ENCODE measurements around the gene CHRNB1. TPM values are rescaled to one million over a fixed set of nuclear protein-coding genes. Genes with fewer than 3 reads are reported as not detected.

CHRNB1 gene, protein sequence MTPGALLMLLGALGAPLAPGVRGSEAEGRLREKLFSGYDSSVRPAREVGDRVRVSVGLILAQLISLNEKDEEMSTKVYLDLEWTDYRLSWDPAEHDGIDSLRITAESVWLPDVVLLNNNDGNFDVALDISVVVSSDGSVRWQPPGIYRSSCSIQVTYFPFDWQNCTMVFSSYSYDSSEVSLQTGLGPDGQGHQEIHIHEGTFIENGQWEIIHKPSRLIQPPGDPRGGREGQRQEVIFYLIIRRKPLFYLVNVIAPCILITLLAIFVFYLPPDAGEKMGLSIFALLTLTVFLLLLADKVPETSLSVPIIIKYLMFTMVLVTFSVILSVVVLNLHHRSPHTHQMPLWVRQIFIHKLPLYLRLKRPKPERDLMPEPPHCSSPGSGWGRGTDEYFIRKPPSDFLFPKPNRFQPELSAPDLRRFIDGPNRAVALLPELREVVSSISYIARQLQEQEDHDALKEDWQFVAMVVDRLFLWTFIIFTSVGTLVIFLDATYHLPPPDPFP
- polyA plus RNA-seq = 13.8 TPM

DNA sequence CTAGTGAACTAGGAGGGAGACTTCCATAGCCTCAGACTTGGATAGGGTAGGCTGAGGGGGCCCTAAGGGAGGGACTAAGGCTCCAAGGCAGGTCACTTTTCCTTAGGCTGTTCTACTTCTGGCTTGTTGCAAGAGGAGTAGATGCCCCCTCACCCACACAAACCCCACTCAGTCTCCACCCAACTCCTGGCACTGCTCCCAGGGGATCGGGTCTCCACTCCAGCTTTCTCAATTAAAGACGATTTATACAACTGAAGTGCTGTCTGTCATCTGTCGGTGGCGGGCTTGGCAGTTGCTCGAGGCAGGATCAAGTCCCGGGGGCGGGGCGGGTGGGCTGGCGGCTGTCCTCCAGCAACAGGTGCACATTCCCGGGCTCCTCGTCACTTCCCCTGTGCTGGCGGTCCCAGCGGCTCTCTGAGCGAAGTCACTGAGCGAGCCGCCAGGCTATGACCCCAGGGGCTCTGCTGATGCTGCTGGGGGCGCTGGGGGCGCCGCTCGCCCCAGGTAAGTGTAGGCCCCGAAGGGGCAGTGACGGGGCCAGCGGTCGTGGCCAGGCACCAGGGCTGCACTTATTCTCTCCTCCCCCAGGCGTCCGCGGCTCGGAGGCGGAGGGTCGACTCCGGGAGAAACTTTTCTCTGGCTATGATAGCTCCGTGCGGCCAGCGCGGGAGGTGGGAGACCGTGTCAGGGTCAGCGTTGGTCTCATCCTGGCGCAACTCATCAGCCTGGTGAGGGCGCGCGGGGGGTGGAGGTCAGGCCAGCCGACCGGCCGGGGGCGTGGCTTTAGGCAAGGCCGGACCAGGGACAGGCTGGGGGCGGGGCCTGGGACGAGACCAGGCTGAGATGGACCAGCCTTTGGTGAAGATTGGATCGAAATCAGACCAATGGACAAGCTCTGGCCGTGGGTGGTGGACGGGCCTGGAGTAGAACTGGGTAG, at the start of gene CHRNB1:
Gene CHRNB1, plus strand, starts transcription at position 380 of the 937 bp plus-strand sequence. Its CDS starts 67 bp downstream, at position 447.
- peaks cover 0 to 6% (median 1%) of the 10 kb centered on the region in 3 donors for H3K9me3 Mint-ChIP-seq
- H3K27me3 Mint-ChIP-seq = peaks cover 59% of the 10 kb centered on the region
- H3K4me3 Mint-ChIP-seq = peak within 1 kb of the TSS; percentile 58 to 85 (median 76)
- peak within 1 kb of the TSS; percentile 12 to 95 (median 71) for H3K27ac Mint-ChIP-seq
- H3K36me3 Mint-ChIP-seq = peaks cover 4% of the 10 kb centered on the region
- peaks cover 9 to 18% (median 13%) of the 10 kb centered on the region in 3 donors for H3K4me1 Mint-ChIP-seq

DNA sequence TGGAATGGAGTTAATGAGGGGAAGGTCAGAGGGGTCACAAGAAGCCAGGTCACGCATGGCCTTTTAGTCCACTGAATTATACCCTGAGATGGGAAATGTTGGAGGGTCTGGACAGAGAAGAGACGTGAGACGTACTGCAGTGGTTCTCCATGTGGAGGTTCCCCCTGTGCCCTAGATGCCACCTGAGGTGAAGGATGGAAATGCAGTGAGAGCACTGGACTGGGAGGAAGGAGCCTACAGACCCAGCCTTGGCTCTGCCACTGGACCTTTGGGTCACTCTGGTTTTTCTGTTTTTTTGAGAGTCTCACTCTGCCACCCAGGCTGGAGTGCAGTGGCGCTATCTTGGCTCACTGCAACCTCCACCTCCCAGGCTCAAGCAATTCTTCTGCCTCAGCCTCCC, 48.7 kb upstream of the CHRNB1 start:
- Mint-ChIP-seq H3K27me3 (no peaks in the 10 kb centered on the region), H3K4me1 (peaks cover 12% of the 10 kb centered on the region in 3 donors), H3K36me3 (no peaks in the 10 kb centered on the region), H3K4me3 (peak overlapping the region; percentile 32 to 81 (median 63)), H3K9me3 (no peaks in the 10 kb centered on the region), H3K27ac (peak overlapping the region in 2 of 3 donors; percentile 20 to 74)

DNA sequence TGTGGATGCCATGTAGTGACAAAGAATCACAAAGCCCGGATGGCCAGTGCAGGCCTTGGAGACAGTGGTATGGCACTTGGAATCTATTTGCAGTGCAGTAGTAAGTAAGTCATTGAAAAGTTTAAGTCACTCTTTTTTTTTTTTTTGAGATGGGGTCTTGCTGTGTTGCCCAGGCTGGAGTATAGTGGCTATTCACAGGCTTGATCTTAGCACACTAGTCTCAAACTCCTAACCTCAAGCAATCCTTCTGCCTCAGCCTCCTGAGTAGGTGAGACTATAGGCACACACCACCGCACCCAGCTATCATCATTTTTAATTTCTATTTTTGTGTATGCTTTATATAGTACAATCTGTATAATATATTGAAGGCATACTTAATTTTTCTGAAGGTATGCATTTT, 46.2 kb upstream of the CHRNB1 start:
- H3K27ac Mint-ChIP-seq = no peak overlapping the region
- peak overlapping the region in 2 of 4 donors; percentile 32 to 55 for H3K4me3 Mint-ChIP-seq
- H3K36me3 Mint-ChIP-seq = no peaks in the 10 kb centered on the region
- peaks cover 12 to 18% (median 12%) of the 10 kb centered on the region in 3 donors for H3K4me1 Mint-ChIP-seq
- H3K27me3 Mint-ChIP-seq = no peaks in the 10 kb centered on the region
- H3K9me3 Mint-ChIP-seq = no peaks in the 10 kb centered on the region

DNA sequence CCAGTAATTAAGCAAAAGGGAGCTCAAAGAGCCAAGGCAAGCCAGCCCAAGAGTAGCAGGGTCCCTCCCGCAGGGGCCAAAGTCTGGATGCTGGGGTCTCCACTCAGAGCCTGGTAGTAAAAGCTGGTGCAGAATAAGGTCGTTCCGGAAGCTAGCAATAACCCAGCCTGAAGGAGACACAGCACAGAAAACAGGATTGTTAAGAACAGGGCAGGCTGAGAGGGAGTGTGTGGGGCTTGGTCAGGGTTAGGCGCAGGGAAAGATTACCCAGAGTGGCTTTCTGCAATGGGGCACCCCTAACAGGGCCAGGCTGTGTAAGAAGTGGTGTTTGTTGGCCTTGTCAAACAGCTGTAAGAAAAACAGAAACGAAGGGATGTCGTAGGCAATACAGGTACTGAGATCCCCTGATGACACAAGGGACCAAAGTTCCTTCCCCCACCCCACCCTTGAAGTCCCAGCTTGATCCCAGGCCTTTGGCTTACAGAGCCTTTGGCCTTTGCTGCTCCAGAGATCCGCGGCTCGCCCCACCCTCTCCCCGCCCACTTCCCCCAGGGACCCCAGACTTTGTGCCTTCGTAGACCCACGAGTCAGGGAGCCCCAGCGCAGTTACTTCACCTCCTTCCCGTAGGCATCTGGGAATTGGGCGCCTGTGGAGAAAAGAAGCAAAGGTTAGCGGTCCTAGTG, 41.7 kb upstream of the CHRNB1 start:
- H3K36me3 Mint-ChIP-seq = no peaks in the 10 kb centered on the region

DNA sequence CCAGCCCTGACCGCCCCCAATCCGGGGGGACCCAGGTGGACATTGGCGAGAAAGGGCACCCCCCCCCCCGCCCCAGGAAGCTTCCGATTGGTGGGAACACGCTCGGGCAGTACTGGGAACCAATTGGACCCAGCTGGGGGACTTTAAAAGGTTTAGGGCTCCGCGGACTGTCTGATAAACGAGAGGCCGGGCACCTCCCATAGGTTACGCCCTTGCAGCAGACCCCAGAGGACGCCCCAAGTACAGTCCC, 41.2 kb upstream of the CHRNB1 start:
- peak overlapping the region; percentile 95 to 98 (median 97) for H3K4me3 Mint-ChIP-seq
- H3K36me3 Mint-ChIP-seq = no peaks in the 10 kb centered on the region

More for the DNA sequence above, 41.7 kb upstream of the CHRNB1 start:
- Mint-ChIP-seq H3K27ac (peak overlapping the region in 2 of 3 donors; percentile 22 to 95), H3K27me3 (peaks cover 3% of the 10 kb centered on the region), H3K9me3 (no peaks in the 10 kb centered on the region), H3K4me3 (peak overlapping the region; percentile 95 to 98 (median 97)), H3K4me1 (peaks cover 8 to 19% (median 12%) of the 10 kb centered on the region in 3 donors)

DNA sequence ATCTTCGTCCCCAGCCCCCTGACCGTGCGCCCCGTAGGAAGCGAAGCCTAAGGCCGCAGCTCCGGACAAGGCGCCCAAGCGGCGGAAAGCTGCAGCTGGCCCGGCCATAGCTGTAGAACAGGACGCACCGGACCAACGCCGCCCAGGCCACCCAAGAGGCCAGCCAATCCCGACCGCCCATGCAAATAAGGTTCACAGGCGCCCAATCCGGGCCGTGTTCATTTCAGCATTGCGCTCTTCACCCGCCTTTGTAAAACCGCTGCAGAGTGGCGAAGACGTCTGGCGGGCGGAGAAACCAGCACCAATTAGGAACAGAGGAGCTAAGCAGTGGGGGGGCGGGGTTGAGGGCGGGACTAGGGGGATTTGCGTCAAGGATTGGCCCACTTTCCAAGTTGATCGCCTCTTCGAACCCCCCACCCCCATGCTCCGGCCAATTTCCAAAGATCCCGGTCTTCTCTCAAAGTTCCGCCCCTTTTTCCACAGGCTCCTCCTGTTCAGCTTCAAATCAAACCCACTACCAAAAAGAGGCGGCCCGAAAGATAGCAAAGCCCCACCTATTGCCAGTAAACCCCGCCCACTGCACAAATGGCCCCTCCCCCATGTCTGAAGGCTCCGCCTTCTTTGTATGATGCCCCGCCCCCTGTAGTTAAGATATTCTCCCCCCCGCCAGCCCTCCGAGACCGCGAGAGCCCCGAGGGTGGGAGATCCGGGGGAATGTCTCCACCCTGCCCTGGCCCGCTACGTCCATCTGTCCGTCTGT, 40.7 kb upstream of the CHRNB1 start, which contains the start of gene TMEM256:
Gene TMEM256, minus strand, starts transcription at position 121 of the 760 bp plus-strand sequence. Its CDS starts 13 bp downstream, at position 108.
- Mint-ChIP-seq H3K4me3 (peak within 1 kb of the TSS; percentile 95 to 98 (median 97)), H3K36me3 (no peaks in the 10 kb centered on the region), H3K27ac (peak within 1 kb of the TSS; percentile 81 to 95 (median 87)), H3K27me3 (peaks cover 5% of the 10 kb centered on the region), H3K9me3 (no peaks in the 10 kb centered on the region), H3K4me1 (peaks cover 5 to 19% (median 8%) of the 10 kb centered on the region in 3 donors)

More for the DNA sequence above, 41.2 kb upstream of the CHRNB1 start:
- Mint-ChIP-seq H3K4me1 (peaks cover 8 to 19% (median 8%) of the 10 kb centered on the region in 3 donors), H3K27me3 (peaks cover 3% of the 10 kb centered on the region), H3K9me3 (no peaks in the 10 kb centered on the region), H3K27ac (peak overlapping the region in 2 of 3 donors; percentile 87 to 95)

DNA sequence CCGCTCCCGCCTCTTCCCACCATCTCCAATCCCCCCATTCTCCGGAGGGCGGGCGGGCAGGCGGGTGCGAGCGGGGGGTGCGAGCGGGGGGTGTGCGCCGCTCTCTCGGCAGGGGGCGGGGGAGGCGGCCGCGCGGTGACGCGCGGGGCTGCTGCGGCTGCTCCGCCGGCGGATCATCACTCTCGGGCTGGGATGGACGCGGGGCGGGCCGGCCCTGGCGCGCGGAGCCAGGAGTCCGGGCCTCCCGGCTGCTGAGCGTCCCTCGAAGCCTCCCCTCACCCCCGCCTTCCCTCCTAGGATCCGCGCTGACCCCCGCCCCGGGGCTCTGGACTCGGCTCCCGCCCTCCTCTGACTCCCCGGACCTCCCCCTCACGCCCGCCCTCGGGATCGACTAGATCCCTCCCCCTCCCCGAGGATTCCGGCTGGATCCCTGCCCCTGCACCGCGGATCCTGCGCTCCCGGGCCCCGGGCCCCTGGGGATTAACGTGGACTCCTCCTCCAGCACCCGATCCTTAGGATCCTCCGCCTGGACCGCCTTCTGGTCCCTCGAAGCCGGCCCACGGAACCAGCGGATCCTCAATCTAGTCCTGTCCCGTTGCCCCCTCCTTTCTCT, 40.0 kb upstream of the CHRNB1 start:
- H3K36me3 Mint-ChIP-seq = no peaks in the 10 kb centered on the region
- peak overlapping the region; percentile 95 to 98 (median 97) for H3K4me3 Mint-ChIP-seq
- peaks cover 5 to 19% (median 8%) of the 10 kb centered on the region in 3 donors for H3K4me1 Mint-ChIP-seq
- H3K9me3 Mint-ChIP-seq = no peaks in the 10 kb centered on the region
- peaks cover 6% of the 10 kb centered on the region for H3K27me3 Mint-ChIP-seq
- peak overlapping the region; percentile 81 to 95 (median 87) for H3K27ac Mint-ChIP-seq

DNA sequence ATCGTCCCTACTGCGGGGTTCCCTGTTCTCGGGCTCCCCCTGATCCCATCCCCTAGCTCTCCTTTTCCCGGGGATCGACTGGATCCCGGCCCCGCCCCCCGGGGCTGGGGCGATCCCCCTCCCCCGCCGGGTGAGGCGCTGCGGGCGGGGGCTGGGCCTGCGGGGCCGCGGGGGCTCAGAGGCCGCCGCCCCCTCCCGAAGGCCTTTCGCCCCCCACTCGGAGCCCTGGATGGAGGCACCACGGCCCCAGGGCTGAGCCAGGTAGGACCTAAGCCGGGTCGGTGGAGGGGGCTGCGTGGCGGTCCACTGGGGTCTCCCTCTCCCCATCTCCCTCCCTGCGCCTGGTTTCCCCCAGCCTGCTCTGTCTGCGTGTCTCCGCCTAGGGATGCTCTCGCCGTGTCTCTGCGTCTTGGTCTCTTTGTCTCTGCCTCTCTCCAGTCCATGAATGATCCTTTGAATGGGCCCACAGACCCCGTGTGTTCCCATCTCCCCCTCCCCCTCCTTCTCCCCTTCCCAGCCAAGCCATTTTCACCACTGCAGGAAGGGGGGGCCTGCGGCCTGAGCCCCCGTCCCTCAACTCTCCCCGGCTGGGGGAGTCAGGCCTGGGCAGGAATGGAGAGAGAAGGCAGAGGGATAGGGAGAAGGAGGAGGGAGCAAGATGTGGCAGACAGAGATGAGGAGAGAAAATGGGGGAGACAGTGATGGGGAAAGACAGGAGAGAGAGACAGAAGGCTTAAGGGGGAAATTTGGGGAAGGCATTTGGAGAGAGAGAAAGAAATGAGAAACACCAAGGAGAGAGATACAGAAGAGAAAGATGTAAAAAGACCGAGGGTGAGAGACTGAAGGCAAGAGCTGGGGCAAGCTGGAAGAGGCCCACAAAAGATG, 39.3 kb upstream of the CHRNB1 start:
- Mint-ChIP-seq H3K36me3 (no peaks in the 10 kb centered on the region), H3K27ac (peak overlapping the region in 1 of 3 donors; percentile 77), H3K4me3 (peak overlapping the region; percentile 76 to 94 (median 85)), H3K4me1 (peaks cover 5 to 19% (median 8%) of the 10 kb centered on the region in 3 donors), H3K9me3 (no peaks in the 10 kb centered on the region), H3K27me3 (peaks cover 6% of the 10 kb centered on the region)

DNA sequence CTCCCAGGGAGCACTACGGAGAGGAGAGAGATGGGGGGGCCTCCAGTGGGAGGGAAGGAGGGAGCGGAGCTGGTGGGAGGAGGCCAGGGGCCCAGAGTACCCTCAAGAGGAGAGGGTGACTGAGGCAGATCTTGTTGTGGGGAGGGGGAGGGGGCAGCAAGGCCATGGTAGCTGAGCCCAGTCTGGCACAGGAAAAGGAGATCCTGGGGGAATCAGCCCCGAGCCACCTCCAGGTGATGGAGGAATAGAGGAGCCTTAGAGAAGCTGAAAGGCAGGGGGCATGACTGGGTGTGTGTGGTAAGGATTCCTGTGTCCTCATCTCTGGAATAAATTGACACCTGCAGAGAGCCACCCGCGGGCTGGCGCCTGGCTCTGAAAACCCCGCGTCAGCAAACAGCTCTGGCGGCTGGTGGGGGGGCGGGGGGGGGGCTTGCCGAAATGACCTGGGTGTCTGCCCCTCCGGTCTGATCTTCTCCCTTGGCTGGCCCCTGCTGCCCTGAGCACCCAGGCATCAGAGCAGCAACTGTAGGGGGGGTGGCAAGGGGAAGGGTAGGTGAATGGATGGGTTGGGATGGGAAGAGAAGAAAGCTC, 38.5 kb upstream of the CHRNB1 start:
- Mint-ChIP-seq H3K27ac (peak overlapping the region in 1 of 3 donors; percentile 77), H3K9me3 (no peaks in the 10 kb centered on the region), H3K4me3 (peak overlapping the region in 3 of 4 donors; percentile 63 to 76 (median 70))

DNA sequence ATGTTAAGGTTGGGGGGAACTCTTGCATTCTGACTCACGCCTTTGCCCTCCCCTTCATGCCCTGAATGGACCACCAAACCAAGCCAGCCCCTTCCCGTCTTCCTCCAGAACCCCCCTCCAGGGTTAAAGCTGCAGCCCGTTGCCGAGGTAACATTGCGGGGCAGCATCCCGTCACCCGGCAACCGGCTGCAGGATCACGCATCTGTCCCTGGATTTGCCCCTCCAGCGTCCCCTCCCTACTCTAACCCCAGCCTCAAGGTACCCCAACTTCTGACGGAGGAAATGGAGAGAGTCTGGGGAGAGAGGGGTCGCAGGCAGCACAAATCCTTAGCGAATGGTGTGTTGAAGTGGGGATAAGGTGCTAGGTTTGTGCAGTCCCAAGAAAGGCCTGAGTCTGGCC, 37.8 kb upstream of the CHRNB1 start:
- Mint-ChIP-seq H3K27ac (peak overlapping the region in 1 of 3 donors; percentile 53), H3K36me3 (no peaks in the 10 kb centered on the region), H3K9me3 (no peaks in the 10 kb centered on the region), H3K4me3 (peak overlapping the region in 1 of 4 donors; percentile 27), H3K4me1 (peaks cover 5 to 16% (median 8%) of the 10 kb centered on the region in 3 donors), H3K27me3 (peaks cover 6% of the 10 kb centered on the region)

More for the DNA sequence above, 38.5 kb upstream of the CHRNB1 start:
- H3K36me3 Mint-ChIP-seq = no peaks in the 10 kb centered on the region
- H3K27me3 Mint-ChIP-seq = peaks cover 6% of the 10 kb centered on the region
- peaks cover 5 to 19% (median 8%) of the 10 kb centered on the region in 3 donors for H3K4me1 Mint-ChIP-seq

DNA sequence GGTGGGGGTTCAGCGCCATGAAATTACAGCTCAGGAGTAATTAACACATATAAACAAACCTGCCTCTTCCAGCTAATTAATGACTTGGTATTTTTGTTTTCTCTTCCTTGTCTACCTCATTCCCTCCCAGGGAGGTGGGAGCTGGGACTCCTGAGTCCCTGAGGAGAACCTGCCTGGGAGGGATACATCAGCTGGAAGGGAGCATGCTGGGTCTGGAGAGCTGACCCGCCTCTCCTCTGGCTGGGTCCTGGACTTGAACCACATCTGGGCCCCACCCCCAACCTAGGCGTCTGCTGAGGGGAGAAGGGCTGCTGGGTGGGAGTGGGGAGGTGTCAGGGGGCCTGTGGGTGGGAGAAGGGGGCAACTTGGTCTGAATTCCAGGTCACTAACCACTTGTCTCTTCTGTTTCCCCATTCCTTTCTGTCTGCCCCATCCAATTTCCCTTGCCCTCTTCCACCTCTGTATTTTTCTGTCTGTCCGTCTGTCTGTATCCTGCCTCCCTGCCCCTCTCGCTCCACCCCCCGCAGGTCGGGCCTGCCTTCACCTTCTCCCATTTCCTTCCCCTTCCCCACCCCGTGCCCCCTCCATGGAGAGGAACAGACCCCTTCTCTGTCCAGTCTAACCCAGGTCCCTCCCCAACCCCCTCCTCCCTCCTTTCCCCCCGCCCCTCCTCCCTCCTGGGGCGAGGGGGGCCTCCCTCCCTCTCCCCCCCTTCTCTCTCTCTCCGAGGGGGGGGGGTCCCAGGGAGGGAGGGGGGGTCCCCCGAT, 37.2 kb upstream of the CHRNB1 start, which contains the start of gene NLGN2:
Gene NLGN2, plus strand, starts transcription at position 361 of the 767 bp plus-strand sequence. CDS start 411 bp downstream, outside the sequence.
- Mint-ChIP-seq H3K4me1 (peaks cover 5 to 16% (median 8%) of the 10 kb centered on the region in 3 donors), H3K27ac (peak within 1 kb of the TSS in 1 of 3 donors; percentile 53), H3K9me3 (no peaks in the 10 kb centered on the region), H3K4me3 (peak within 1 kb of the TSS in 2 of 4 donors; percentile 27 to 57), H3K36me3 (no peaks in the 10 kb centered on the region), H3K27me3 (peaks cover 6% of the 10 kb centered on the region)

All from IgD-negative memory B cell (primary cell).